B cell (primary cell): ENCODE results near the gene GNG7. TPM values are rescaled to one million over a fixed set of nuclear protein-coding genes. Genes with fewer than 3 reads are reported as not detected.

Experiments used
- ATAC-seq: fragments of 200-7000 bp; cut with Tn5 transposase; one replicate; pipeline ENCODE4 v1.10.0; 2021; ENCODE audit warnings: low read depth, mild to moderate bottlenecking, moderate number of reproducible peaks, moderate library complexity
- CTCF ChIA-PET: fragments of 350-600 bp; sonication (Branson Sonifier 250); formaldehyde crosslinking; loops from one replicate; lab custom pipeline; 2021; ENCODE audit warnings: antibody characterized with exemption, inconsistent platforms; lab: Charles Lee
- POLR2A ChIA-PET: fragments of 350-600 bp; sonication (Branson Sonifier 250); formaldehyde crosslinking; loops from one replicate; lab custom pipeline; 2021; ENCODE audit warnings: antibody characterized with exemption; lab: Charles Lee
- DNase-seq: peaks from one replicate; pipeline ENCODE4 v3.0.0; 2013
- H2AFZ ChIP-seq: 2 replicates; pipeline ENCODE4 v1.6.1; 2012; ENCODE audit warnings: mild to moderate bottlenecking, low read depth, low read length; ENCODE audit not compliant: insufficient read depth, poor library complexity, severe bottlenecking
- H3K27ac ChIP-seq, 2 donors: 1 replicate in 1 of 2; 2 replicates in 1 of 2; pipeline ENCODE4 v1.5.1; 2012 to 2013; ENCODE audit warnings: low read length in 2 of 2, mild to moderate bottlenecking in 2 of 2, moderate library complexity in 1 of 2
- H3K27me3 ChIP-seq, 4 experiments: fragments of 200-600 bp in 1 of 4; sonication (generic) in 1 of 4; replicated peaks in 1 of 4; 1 replicate in 2 of 4; 2 replicates in 2 of 4; pipeline versions ENCODE4 v1.6.1 to v1.7.0; 2013 to 2016; ENCODE audit warnings: low read length in 3 of 4, mild to moderate bottlenecking in 2 of 4, mixed read lengths in 1 of 4, moderate library complexity in 1 of 4; ENCODE audit not compliant: insufficient read depth in 4 of 4, control insufficient read depth in 3 of 4; ENCODE audit errors: control extremely low read depth in 1 of 4
- H3K36me3 ChIP-seq, 2 experiments: replicated peaks in 1 of 2; 1 replicate in 1 of 2; 2 replicates in 1 of 2; pipeline versions ENCODE4 v1.6.1 to v1.7.1; 2013; ENCODE audit warnings: low read length in 1 of 2; ENCODE audit not compliant: insufficient read depth in 2 of 2, control insufficient read depth in 1 of 2; ENCODE audit errors: control extremely low read depth in 1 of 2, extremely low read depth in 1 of 2
- H3K4me1 ChIP-seq, 2 donors: fragments of 200-600 bp in 1 of 2; sonication (generic) in 1 of 2; 1 replicate in 1 of 2; 2 replicates in 1 of 2; pipeline versions ENCODE4 v1.5.1 to v1.6.1; 2013 to 2017; ENCODE audit warnings: low read length in 2 of 2; ENCODE audit not compliant: control insufficient read depth in 2 of 2, insufficient read depth in 2 of 2
- H3K4me2 ChIP-seq: replicated peaks from 2 replicates; pipeline ENCODE3; 2012; ENCODE audit warnings: mild to moderate bottlenecking, low read depth, low read length; ENCODE audit not compliant: poor library complexity, severe bottlenecking
- H3K4me3 ChIP-seq, 5 experiments: fragments of 200-600 bp in 1 of 5; sonication (generic) in 1 of 5; 1 replicate in 3 of 5; 2 replicates in 2 of 5; pipeline versions ENCODE4 v1.5.1 to v1.7.0; 2011 to 2016; ENCODE audit warnings: low read length in 4 of 5, mild to moderate bottlenecking in 4 of 5, low read depth in 2 of 5, control low read depth in 1 of 5, moderate library complexity in 1 of 5; ENCODE audit not compliant: insufficient read depth in 1 of 5; ENCODE audit errors: control extremely low read depth in 1 of 5, extremely low read depth in 1 of 5
- H3K79me2 ChIP-seq: fragments of 200-600 bp; sonication (generic); one replicate; pipeline ENCODE4 v1.6.0; 2016; ENCODE audit warnings: low read length; ENCODE audit not compliant: control insufficient read depth, insufficient read depth
- H3K9ac ChIP-seq: fragments of 200-600 bp; sonication (generic); 2 replicates; pipeline ENCODE4 v1.6.1; 2017; ENCODE audit warnings: mild to moderate bottlenecking, low read length, moderate library complexity
- H3K9me3 ChIP-seq, 3 donors: one replicate each; pipeline versions ENCODE4 v1.6.1 to v1.7.1; 2013; ENCODE audit warnings: low read length in 2 of 3; ENCODE audit not compliant: control insufficient read depth in 2 of 3, insufficient read depth in 1 of 3; ENCODE audit errors: control extremely low read depth in 1 of 3
- H4K20me1 ChIP-seq: 2 replicates; pipeline ENCODE4 v1.6.0; 2012; ENCODE audit warnings: mild to moderate bottlenecking, low read length; ENCODE audit not compliant: insufficient read depth, control insufficient read depth, poor library complexity, severe bottlenecking
- H3K27ac Mint-ChIP-seq: one replicate; pipeline ENCODE4 v1.8.0; 2021; ENCODE audit warnings: mixed read lengths
- H3K27me3 Mint-ChIP-seq: one replicate; pipeline ENCODE4 v1.8.0; 2021; ENCODE audit warnings: mixed read lengths
- H3K4me1 Mint-ChIP-seq: one replicate; pipeline ENCODE4 v1.8.0; 2021; ENCODE audit warnings: mixed read lengths
- H3K4me3 Mint-ChIP-seq: one replicate; pipeline ENCODE4 v1.8.0; 2021; ENCODE audit warnings: mixed read lengths
- H3K9me3 Mint-ChIP-seq: one replicate; pipeline ENCODE4 v1.8.0; 2022; ENCODE audit warnings: mixed read lengths; ENCODE audit not compliant: insufficient read depth
- CTCF ChIP-seq: fragments of 200-600 bp; IDR thresholded peaks from one replicate; pipeline ENCODE4 v1.8.0; 2022; ENCODE audit warnings: antibody characterized with exemption, mild to moderate bottlenecking
- EZH2 ChIP-seq: IDR thresholded peaks from 2 replicates; pipeline ENCODE4 v1.6.1; 2012; ENCODE audit warnings: borderline replicate concordance, low read depth, mild to moderate bottlenecking, moderate library complexity, low read length; ENCODE audit not compliant: insufficient read depth, poor library complexity, severe bottlenecking
- WGBS: methylation state at CpG from one replicate; pipeline ENCODE4 v1.1.5; 2013; ENCODE audit warnings: missing lambda C conversion rate; ENCODE audit not compliant: insufficient coverage; 5-methylcytosine and 5-hydroxymethylcytosine counted together
- intact Hi-C: fragments of 100-400 bp; cut with micrococcal nuclease; formaldehyde crosslinking; loops from one replicate; pipeline ENCODE4 v1.10.0; 2022
- polyA plus RNA-seq: library from polyadenylated mRNA; depleted of rRNA; stranded (reverse); fragments of >200 nt; gene quantifications from 2 replicates; pipeline ENCODE4 v1.2.3, GENCODE V29; 2012
- total RNA-seq, 2 donors: library from RNA; stranded (reverse); fragments of 120-200 nt in 1 of 2; gene quantifications; 1 replicate in 1 of 2; 2 replicates in 1 of 2; pipeline versions ENCODE4 v1.2.3 to v1.2.4, GENCODE V29; 2013 to 2022

GNG7 gene
- total and polyA plus RNA-seq, 2 donors (not counting 1 experiment from before 2014, with no cell fraction given): 76.3 to 153 TPM

GRCh38 chr19:2723747-2724146 is 21.3 kb upstream of the GNG7 start:
- Histone ChIP-seq H3K4me3 (no peak overlapping the region), H3K27ac (no peak overlapping the region), H4K20me1 (peaks cover 8% of the 10 kb centered on the region), H3K27me3 (peaks cover 0 to 17% (median 8%) of the 10 kb centered on the region in 4 experiments), H3K9ac (no peak overlapping the region), H3K79me2 (peaks cover 6% of the 10 kb centered on the region), H3K4me1 (peaks cover 44 to 54% of the 10 kb centered on the region in 2 donors), H2AFZ (no peak overlapping the region), H3K4me2 (no peak overlapping the region), H3K36me3 (no peaks in the 10 kb centered on the region), H3K9me3 (peaks cover 0 to 5% (median 0%) of the 10 kb centered on the region in 3 donors)
- ChIA-PET POLR2A (no interaction called here), CTCF (interaction anchor here (1.1 to 3.8 kb wide), 2 partner anchors 25 to 75 kb away, joined by 3 to 14 read pairs; no protein-coding TSS in a partner anchor)
- DNase-seq: peak; percentile 7
- 93% methylated on average over 14 of the region's 14 CpGs for WGBS
- H3K9me3 Mint-ChIP-seq: no peaks in the 10 kb centered on the region
- H3K4me3 Mint-ChIP-seq: no peak overlapping the region
- ATAC-seq: no peak
- peaks cover 34% of the 10 kb centered on the region for H3K4me1 Mint-ChIP-seq
- no peak overlapping the region for H3K27ac Mint-ChIP-seq
- peaks cover 4% of the 10 kb centered on the region for H3K27me3 Mint-ChIP-seq
- intact Hi-C loops: no loop called here
- TF ChIP-seq CTCF (no peak), EZH2 (no peak)

- no peak overlapping the region for H3K9ac ChIP-seq
- H3K79me2 ChIP-seq: peaks cover 6% of the 10 kb centered on the region
- H3K27ac ChIP-seq: no peak overlapping the region
- DNase-seq (no peak), ATAC-seq (no peak)
- intact Hi-C loops: no loop called here
- peak overlapping the region; percentile 96 for H3K4me2 ChIP-seq
- H3K27ac Mint-ChIP-seq: no peak overlapping the region
- H3K4me1 Mint-ChIP-seq: peaks cover 32% of the 10 kb centered on the region
- peaks cover 0 to 5% (median 0%) of the 10 kb centered on the region in 3 donors for H3K9me3 ChIP-seq
- no peaks in the 10 kb centered on the region for H3K36me3 ChIP-seq
- POLR2A ChIA-PET: interaction anchor here (1.5 kb wide), 1 partner anchor 24 kb away, joined by 5 read pairs; no protein-coding TSS in a partner anchor
- no peak for TF ChIP-seq CTCF
- TF ChIP-seq EZH2: no peak
- H3K9me3 Mint-ChIP-seq: no peaks in the 10 kb centered on the region
- no peak overlapping the region for H3K4me3 ChIP-seq
- H3K27me3 ChIP-seq: peaks cover 0 to 17% (median 8%) of the 10 kb centered on the region in 4 experiments
- no peak overlapping the region for H3K4me3 Mint-ChIP-seq
- H3K4me1 ChIP-seq: peaks cover 44 to 56% of the 10 kb centered on the region in 2 donors
- H2AFZ ChIP-seq: no peak overlapping the region
- CTCF ChIA-PET: interaction anchor here (1.1 kb wide), 1 partner anchor 25 kb away, joined by 3 read pairs; no protein-coding TSS in a partner anchor
- 91% methylated on average over 12 of the region's 13 CpGs for WGBS
- H3K27me3 Mint-ChIP-seq: peaks cover 4% of the 10 kb centered on the region
- peaks cover 8% of the 10 kb centered on the region for H4K20me1 ChIP-seq
Observed at GRCh38 chr19:2723345-2723715, 20.8 kb upstream of the GNG7 start.
